Gastrocnemius medialis (tissue), 4 donors: ENCODE data around the gene GAMT. TPM values are rescaled to one million over a fixed set of nuclear protein-coding genes. Genes with fewer than 3 reads are reported as not detected.

ENCODE experiments used
- ATAC-seq, 2 donors: fragments of 150-250 bp; one replicate each; pipeline ENCODE4 v1.9.1; 2016
- DNase-seq, 2 donors: peaks; one replicate each; pipeline ENCODE4 v3.0.0-alpha.2; 2019
- H3K27ac ChIP-seq, 4 donors: fragments of 200-600 bp; sonication (generic); 1 replicate in 1 of 4; 2 replicates in 3 of 4; pipeline ENCODE4 v1.5.1; 2016 to 2018; ENCODE audit warnings: mild to moderate bottlenecking in 2 of 4, moderate library complexity in 1 of 4
- H3K27me3 ChIP-seq, 3 donors: fragments of 200-600 bp; sonication (generic) in 2 of 3; 1 replicate in 1 of 3; 2 replicates in 2 of 3; pipeline versions ENCODE4 v1.5.1 to v1.6.0; 2016 to 2019; ENCODE audit warnings: mild to moderate bottlenecking in 1 of 3, moderate library complexity in 1 of 3
- H3K36me3 ChIP-seq, 2 donors: fragments of 200-600 bp; sonication (generic) in 1 of 2; one replicate each; pipeline ENCODE4 v1.5.1; 2017 to 2018
- H3K4me1 ChIP-seq, 2 donors: fragments of 200-600 bp; sonication (generic) in 1 of 2; one replicate each; pipeline ENCODE4 v1.5.1; 2016 to 2017; ENCODE audit warnings: mild to moderate bottlenecking in 2 of 2
- H3K4me3 ChIP-seq, 4 donors: fragments of 200-600 bp; sonication (generic) in 3 of 4; 1 replicate in 1 of 4; 2 replicates in 3 of 4; pipeline ENCODE4 v1.5.1; 2016 to 2019; ENCODE audit warnings: mild to moderate bottlenecking in 2 of 4
- H3K9me3 ChIP-seq, 3 donors: fragments of 200-600 bp; sonication (generic) in 2 of 3; 1 replicate in 1 of 3; 2 replicates in 2 of 3; pipeline ENCODE4 v1.5.1; 2016 to 2019
- CTCF ChIP-seq, 5 experiments: fragments of 450-650 bp in 3 of 5; fragments of 200-600 bp in 2 of 5; sonication (generic) in 2 of 5; IDR thresholded peaks in 4 of 5; conservative IDR thresholded peaks in 1 of 5; 1 replicate in 4 of 5; 2 replicates in 1 of 5; pipeline ENCODE4 v1.5.1; 2016 to 2019; ENCODE audit warnings: antibody characterized with exemption in 5 of 5, mild to moderate bottlenecking in 3 of 5, moderate library complexity in 3 of 5
- POLR2A ChIP-seq, 2 donors: fragments of 450-650 bp; IDR thresholded peaks; one replicate each; pipeline ENCODE4 v1.6.1; 2017; ENCODE audit warnings: antibody characterized with exemption in 2 of 2, mild to moderate bottlenecking in 2 of 2, moderate library complexity in 2 of 2
- in situ Hi-C, 4 donors: fragments of 200-750 bp; cut with MboI; loops; one replicate each; pipeline versions ENCODE4 v1.15.0 to v1.8.0; 2017; ENCODE audit warnings: low sequenced_read_pairs in 4 of 4
- intact Hi-C: fragments of 100-400 bp; cut with DNase I; formaldehyde crosslinking; loops from one replicate; pipeline ENCODE4 v1.15.1; 2023; ENCODE audit warnings: low total_unique reads
- total RNA-seq, 4 donors: library from RNA; depleted of rRNA; stranded (reverse); fragments of >200 nt; gene quantifications; one replicate each; pipeline versions ENCODE4 v1.1.0 to v1.2.3, GENCODE V29; 2016

GAMT gene
- total RNA-seq, 4 donors from 2014 or later = 269 to 421 (median 373) TPM

- in situ Hi-C loops = no loop called here
- no peaks in the 10 kb centered on the region for H3K9me3 ChIP-seq
- H3K4me1 ChIP-seq = peaks cover 47 to 49% of the 10 kb centered on the region in 2 donors
- no peaks in the 10 kb centered on the region for H3K36me3 ChIP-seq
- H3K27me3 ChIP-seq = no peaks in the 10 kb centered on the region
- DNase-seq = peak in 1 of 2 donors; percentile 38
- intact Hi-C loops = no loop called here
- TF ChIP-seq POLR2A (IDR thresholded peaks at IDR 0.05) (no peak), CTCF (IDR thresholded peaks at IDR 0.05 in 4 of 5, conservative IDR thresholded peaks at IDR 0.05 in 1 of 5) (no peak)
- peak overlapping the region; percentile 89 to 98 (median 94) for H3K27ac ChIP-seq
- peak overlapping the region; percentile 75 to 95 (median 85) for H3K4me3 ChIP-seq
- ATAC-seq = peak in 1 of 2 donors; percentile 10
These were observed 7.2 kb upstream of the GAMT start for GRCh38 chr19:1408300-1409203.

DNA sequence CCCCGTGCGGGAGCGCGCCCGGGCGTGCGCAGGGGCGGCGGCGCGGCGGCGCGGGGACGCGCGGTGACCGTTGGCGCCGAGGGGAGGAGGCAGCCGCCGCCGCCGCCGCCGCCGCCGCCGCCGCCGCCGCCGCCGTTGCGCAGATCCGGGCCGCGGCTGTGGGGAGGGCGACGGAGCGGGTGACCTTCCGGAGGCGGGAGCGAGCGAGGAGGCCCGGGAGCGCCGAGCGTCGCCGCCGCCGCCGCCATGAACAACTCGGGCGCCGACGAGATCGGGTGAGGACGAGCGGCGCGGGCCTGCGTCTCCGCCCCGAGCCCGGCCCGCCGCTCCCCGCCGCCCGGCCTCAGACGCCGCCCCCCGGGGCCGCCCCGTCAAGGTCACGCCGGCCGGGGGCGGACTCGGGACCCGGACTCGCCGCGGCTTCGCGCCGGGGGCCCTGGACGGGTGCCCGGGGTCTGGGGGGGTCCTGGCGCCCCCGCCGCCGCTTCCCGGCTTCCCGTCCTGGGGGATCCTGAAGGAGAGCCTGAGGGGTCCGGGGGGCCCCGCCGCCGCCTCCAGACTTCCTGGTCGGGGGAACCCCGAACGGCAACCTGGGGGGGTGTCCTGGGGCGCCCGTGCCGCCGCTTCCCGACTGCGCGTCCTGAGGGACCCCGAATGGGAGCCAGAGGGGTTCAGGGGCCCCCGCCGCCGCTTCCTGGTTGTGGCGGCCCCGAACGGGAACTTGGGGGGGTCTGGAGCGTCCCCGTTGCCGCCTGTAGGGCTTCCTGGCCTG, 6.4 kb upstream of the GAMT start, which contains the start of gene DAZAP1:
Gene DAZAP1 (plus strand): TSS at position 59 of the 772 bp plus-strand sequence. CDS start 188 bp downstream, at position 247.
- ATAC-seq (peak in 1 of 2 donors; percentile 7), DNase-seq (no peak)
- Histone ChIP-seq H3K27me3 (no peaks in the 10 kb centered on the region), H3K9me3 (no peaks in the 10 kb centered on the region), H3K4me3 (peak within 1 kb of the TSS; percentile 75 to 95 (median 85)), H3K27ac (peak within 1 kb of the TSS; percentile 92 to 98 (median 94)), H3K36me3 (no peaks in the 10 kb centered on the region), H3K4me1 (peaks cover 40% of the 10 kb centered on the region in 2 donors)
- TF ChIP-seq CTCF (IDR thresholded peaks at IDR 0.05 in 4 of 5, conservative IDR thresholded peaks at IDR 0.05 in 1 of 5) = no peak
- TF ChIP-seq POLR2A (IDR thresholded peaks at IDR 0.05) = peak; percentile 78 to 82
- in situ Hi-C loops (no loop called here), intact Hi-C loops (loop anchor here (1.0 kb wide), 2 partner anchors 24 to 31 kb away; partner anchors contain the start of genes NDUFS7 and RPS15)

GRCh38 chr19:1406774-1407527, 5.6 kb upstream of the GAMT start:
- peak; percentile 97 to 99 for DNase-seq
- Histone ChIP-seq H3K27ac (peak overlapping the region; percentile 90 to 95 (median 92)), H3K36me3 (no peaks in the 10 kb centered on the region), H3K9me3 (no peaks in the 10 kb centered on the region), H3K4me1 (peaks cover 32 to 33% of the 10 kb centered on the region in 2 donors), H3K27me3 (no peaks in the 10 kb centered on the region), H3K4me3 (peak overlapping the region; percentile 59 to 75 (median 70))
- intact Hi-C loops (loop anchor here (1.0 kb wide), 2 partner anchors 24 to 31 kb away; partner anchors contain the start of genes NDUFS7 and RPS15), in situ Hi-C loops (no loop called here)
- ATAC-seq = peak; percentile 76 to 84
- peak in 4 of 5 experiments; percentile 24 to 46 (median 34) for TF ChIP-seq CTCF (IDR thresholded peaks at IDR 0.05 in 4 of 5, conservative IDR thresholded peaks at IDR 0.05 in 1 of 5)
- TF ChIP-seq POLR2A (IDR thresholded peaks at IDR 0.05) = peak in 1 of 2 donors; percentile 24
